ENCODE results near the gene RASSF3.

GRCh38 chr12:64695550-64695949, 85.3 kb downstream of the RASSF3 start:
- TF ChIP-seq ZBTB38 (CRISPR knock-in tag; IDR thresholded peaks at IDR 0.05) (no peak), CREM (IDR thresholded peaks at IDR 0.05) (no peak), CREM (CRISPR knock-in tag; IDR thresholded peaks at IDR 0.05) (no peak), TSC22D2 (CRISPR knock-in tag; IDR thresholded peaks at IDR 0.05; ENCODE audit: borderline replicate concordance) (no peak), RBM22 (optimal IDR thresholded peaks at IDR 0.05; ENCODE audit: low read length) (no peak), THAP11 (CRISPR knock-in tag; IDR thresholded peaks at IDR 0.05) (no peak), REPIN1 (CRISPR knock-in tag; IDR thresholded peaks at IDR 0.05; ENCODE audit: borderline replicate concordance, low read depth) (no peak), ZBTB2 (CRISPR knock-in tag; IDR thresholded peaks at IDR 0.05; ENCODE audit: low read depth) (no peak), POLR2AphosphoS5 (IDR thresholded peaks at IDR 0.05; ENCODE audit: low read depth, low read length) (no peak), GABPA (IDR thresholded peaks at IDR 0.05; ENCODE audit: low read depth, low read length) (no peak), GABPA (CRISPR knock-in tag; IDR thresholded peaks at IDR 0.05; ENCODE audit: low read depth) (no peak), ZFP41 (CRISPR knock-in tag; IDR thresholded peaks at IDR 0.05; ENCODE audit: borderline replicate concordance) (no peak)
- TF ChIP-seq, protein P1, sequence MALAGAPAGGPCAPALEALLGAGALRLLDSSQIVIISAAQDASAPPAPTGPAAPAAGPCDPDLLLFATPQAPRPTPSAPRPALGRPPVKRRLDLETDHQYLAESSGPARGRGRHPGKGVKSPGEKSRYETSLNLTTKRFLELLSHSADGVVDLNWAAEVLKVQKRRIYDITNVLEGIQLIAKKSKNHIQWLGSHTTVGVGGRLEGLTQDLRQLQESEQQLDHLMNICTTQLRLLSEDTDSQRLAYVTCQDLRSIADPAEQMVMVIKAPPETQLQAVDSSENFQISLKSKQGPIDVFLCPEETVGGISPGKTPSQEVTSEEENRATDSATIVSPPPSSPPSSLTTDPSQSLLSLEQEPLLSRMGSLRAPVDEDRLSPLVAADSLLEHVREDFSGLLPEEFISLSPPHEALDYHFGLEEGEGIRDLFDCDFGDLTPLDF (CRISPR knock-in tag; IDR thresholded peaks at IDR 0.05), result no peak

Measured in HepG2 (cell line).